SK-N-MC (cell line): Measurements from ENCODE around the gene ADAM8.

ENCODE experiments used
- EZH2 ChIP-seq: fragments of 200-600 bp; sonication (generic); IDR thresholded peaks from one replicate; pipeline ENCODE4 v1.6.1; 2017; ENCODE audit warnings: antibody characterized with exemption
- FOXP2 ChIP-seq: optimal IDR thresholded peaks from 2 replicates; pipeline ENCODE3; 2011; ENCODE audit warnings: mild to moderate bottlenecking, moderate library complexity; ENCODE audit not compliant: insufficient read depth; ENCODE audit errors: extremely low read length, control extremely low read depth
- POLR2AphosphoS5 ChIP-seq: IDR thresholded peaks from 2 replicates; pipeline ENCODE4 v1.6.1; 2012; ENCODE audit warnings: mild to moderate bottlenecking, low read depth, low read length, borderline replicate concordance

DNA sequence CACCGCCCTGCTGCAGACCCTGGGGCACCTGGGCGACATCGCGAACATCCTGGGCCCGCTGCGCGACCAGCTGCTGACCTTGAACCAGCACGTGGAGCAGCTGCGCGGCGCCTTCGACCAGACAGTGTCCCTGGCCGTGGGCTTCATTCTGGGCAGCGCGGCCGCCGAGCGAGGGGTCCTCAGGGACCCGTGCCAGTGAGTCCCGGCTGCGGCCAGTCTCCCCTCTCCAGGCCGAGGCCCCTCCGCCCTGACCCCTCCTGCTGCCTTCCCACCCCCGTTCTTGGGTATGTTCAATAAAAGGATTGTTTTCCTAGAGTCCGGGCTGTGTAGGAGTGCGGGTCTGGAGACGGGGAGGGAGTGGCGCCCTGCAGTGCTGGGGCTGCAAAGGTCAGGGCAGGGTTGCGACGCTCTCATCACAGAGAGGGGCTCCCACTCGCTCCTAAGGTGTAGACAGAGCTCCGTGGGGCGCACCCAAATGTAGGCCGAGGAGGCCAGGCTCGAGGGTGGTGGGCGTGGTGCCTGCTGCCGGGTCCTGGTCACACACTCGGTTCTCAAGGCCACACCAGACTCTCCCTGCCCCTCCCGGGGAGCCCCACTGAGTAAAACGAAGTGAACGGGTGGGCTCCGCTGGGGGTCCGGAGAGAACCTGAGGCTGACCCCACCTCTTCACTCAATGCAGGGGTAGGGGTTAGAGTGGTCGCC is 45.3 kb downstream of the ADAM8 start:
- TF ChIP-seq EZH2 (no peak), POLR2AphosphoS5 (no peak), FOXP2 (no peak)
